NCI-H2029 treated with DMSO at 0.1 percent for 48 hours (cell line): ENCODE measurements around the gene HAX1.
"Not testable (repeated sequence)": the region's sequence is repeated elsewhere in the genome, so short reads cannot be mapped to it uniquely, and the experiment has no call there.

Source experiments
- DNase-seq: peaks from one replicate; lab custom pipeline; 2025; lab: John Stamatoyannopoulos, UW

Gene HAX1

GRCh38 chr1:154272217-154272998 is at the start of gene HAX1:
Gene HAX1 (plus strand): TSS chr1:154272629. CDS start chr1:154272724, 95 bp downstream.
- DNase-seq = peak; percentile 67

- DNase-seq = no peak
Measured at GRCh38 chr1:154222918-154223317, 49.5 kb upstream of the HAX1 start.

- no peak for DNase-seq
Measured at GRCh38 chr1:154223621-154224020, 48.8 kb upstream of the HAX1 start.

GRCh38 chr1:154225370-154225769 is 47.1 kb upstream of the HAX1 start:
- DNase-seq = no peak

GRCh38 chr1:154231112-154231511 is 41.3 kb upstream of the HAX1 start:
- DNase-seq = not testable (repeated sequence)

GRCh38 chr1:154233127-154233526 is 39.3 kb upstream of the HAX1 start:
- not testable (repeated sequence) for DNase-seq

- DNase-seq = no peak
Measured at GRCh38 chr1:154236855-154237254, 35.6 kb upstream of the HAX1 start.

GRCh38 chr1:154237435-154237834 is 35.0 kb upstream of the HAX1 start:
- no peak for DNase-seq

GRCh38 chr1:154237880-154238506 is 34.4 kb upstream of the HAX1 start:
- DNase-seq = no peak

- no peak for DNase-seq
Measured at GRCh38 chr1:154239491-154239890, 32.9 kb upstream of the HAX1 start.

GRCh38 chr1:154240294-154240833 is 32.1 kb upstream of the HAX1 start:
- no peak for DNase-seq

- DNase-seq = no peak
Measured at GRCh38 chr1:154241703-154242351, 30.6 kb upstream of the HAX1 start.

- DNase-seq = no peak
Measured at GRCh38 chr1:154253671-154254070, 18.8 kb upstream of the HAX1 start.

- no peak for DNase-seq
Measured at GRCh38 chr1:154256686-154257085, 15.7 kb upstream of the HAX1 start.

- no peak for DNase-seq
Measured at GRCh38 chr1:154258784-154259183, 13.6 kb upstream of the HAX1 start.

GRCh38 chr1:154260127-154260526 is 12.3 kb upstream of the HAX1 start:
- no peak for DNase-seq

- DNase-seq = no peak
Measured at GRCh38 chr1:154263465-154264332, 8.7 kb upstream of the HAX1 start.

GRCh38 chr1:154264454-154264853 is 8.0 kb upstream of the HAX1 start:
- no peak for DNase-seq

- no peak for DNase-seq
Measured at GRCh38 chr1:154265586-154265985, 6.8 kb upstream of the HAX1 start.

GRCh38 chr1:154270833-154271232 is 1.6 kb upstream of the HAX1 start:
- no peak for DNase-seq

- DNase-seq = no peak
Measured at GRCh38 chr1:154272999-154273563, 652 bp downstream of the HAX1 start.
